HL-60 (cell line): ENCODE measurements around the gene DBP.

Source experiments
- POLR2AphosphoS5 ChIP-seq: IDR thresholded peaks from 2 replicates; pipeline ENCODE4 v1.6.1; 2012; ENCODE audit warnings: low read depth
- REST ChIP-seq: IDR thresholded peaks from 2 replicates; pipeline ENCODE4 v1.6.1; 2012; ENCODE audit warnings: low read depth; ENCODE audit not compliant: insufficient replicate concordance
- TF ChIP-seq, protein P1 (sequence below): IDR thresholded peaks from one replicate; pipeline ENCODE4 v1.5.1; 2011; ENCODE audit warnings: low read length, control low read depth, inconsistent platforms; ENCODE audit not compliant: insufficient read depth

GRCh38 chr19:48616491-48617056, 20.6 kb downstream of the DBP start:
- TF ChIP-seq, protein P1, sequence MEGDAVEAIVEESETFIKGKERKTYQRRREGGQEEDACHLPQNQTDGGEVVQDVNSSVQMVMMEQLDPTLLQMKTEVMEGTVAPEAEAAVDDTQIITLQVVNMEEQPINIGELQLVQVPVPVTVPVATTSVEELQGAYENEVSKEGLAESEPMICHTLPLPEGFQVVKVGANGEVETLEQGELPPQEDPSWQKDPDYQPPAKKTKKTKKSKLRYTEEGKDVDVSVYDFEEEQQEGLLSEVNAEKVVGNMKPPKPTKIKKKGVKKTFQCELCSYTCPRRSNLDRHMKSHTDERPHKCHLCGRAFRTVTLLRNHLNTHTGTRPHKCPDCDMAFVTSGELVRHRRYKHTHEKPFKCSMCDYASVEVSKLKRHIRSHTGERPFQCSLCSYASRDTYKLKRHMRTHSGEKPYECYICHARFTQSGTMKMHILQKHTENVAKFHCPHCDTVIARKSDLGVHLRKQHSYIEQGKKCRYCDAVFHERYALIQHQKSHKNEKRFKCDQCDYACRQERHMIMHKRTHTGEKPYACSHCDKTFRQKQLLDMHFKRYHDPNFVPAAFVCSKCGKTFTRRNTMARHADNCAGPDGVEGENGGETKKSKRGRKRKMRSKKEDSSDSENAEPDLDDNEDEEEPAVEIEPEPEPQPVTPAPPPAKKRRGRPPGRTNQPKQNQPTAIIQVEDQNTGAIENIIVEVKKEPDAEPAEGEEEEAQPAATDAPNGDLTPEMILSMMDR, result no peak
- TF ChIP-seq POLR2AphosphoS5, result no peak; the same call in 1 of the 2 replicates
- no peak for TF ChIP-seq REST
